Neural crest cell (in vitro differentiated cells): ENCODE results near the gene SIRT4. TPM values are rescaled to one million over a fixed set of nuclear protein-coding genes. Genes with fewer than 3 reads are reported as not detected.

Experiments used
- DNase-seq: peaks from one replicate; pipeline ENCODE4 v3.0.0; 2021; ENCODE audit warnings: low read depth, mixed read lengths, low spot score
- H3K27ac Mint-ChIP-seq: one replicate; pipeline ENCODE4 v1.8.0; 2021; ENCODE audit warnings: mild to moderate bottlenecking, mixed read lengths; ENCODE audit not compliant: unreplicated experiment
- H3K27me3 Mint-ChIP-seq: 2 replicates; pipeline ENCODE4 v1.8.0; 2021; ENCODE audit warnings: low read depth, mild to moderate bottlenecking, mixed read lengths
- H3K36me3 Mint-ChIP-seq: 2 replicates; pipeline ENCODE4 v1.8.0; 2021; ENCODE audit warnings: low read depth, mild to moderate bottlenecking, mixed read lengths
- H3K4me1 Mint-ChIP-seq: 2 replicates; pipeline ENCODE4 v1.8.0; 2021; ENCODE audit warnings: mixed read lengths
- H3K4me3 Mint-ChIP-seq: one replicate; pipeline ENCODE4 v1.8.0; 2021; ENCODE audit warnings: mild to moderate bottlenecking, mixed read lengths
- H3K9me3 Mint-ChIP-seq: 2 replicates; pipeline ENCODE4 v1.8.0; 2021; ENCODE audit warnings: mixed read lengths
- CTCF ChIP-seq: fragments of 200-600 bp; sonication (generic); conservative IDR thresholded peaks from 2 replicates; pipeline ENCODE4 v1.5.0; 2021; ENCODE audit warnings: antibody characterized with exemption, mild to moderate bottlenecking
- total RNA-seq: library from RNA; stranded (reverse); gene quantifications from 2 replicates; pipeline ENCODE4 v1.2.1, GENCODE V29; 2021

SIRT4 gene
- total RNA-seq, 1 donor from 2014 or later, result 1.7 TPM

GRCh38 chr12:120343039-120343537 is 41.0 kb downstream of the SIRT4 start:
- peaks cover 14% of the 10 kb centered on the region for H3K4me1 Mint-ChIP-seq
- no peak for TF ChIP-seq CTCF
- peaks cover 5% of the 10 kb centered on the region for H3K9me3 Mint-ChIP-seq
- no peak for DNase-seq
- H3K4me3 Mint-ChIP-seq, result peak overlapping the region; percentile 23
- peaks cover 2% of the 10 kb centered on the region for H3K27me3 Mint-ChIP-seq
- H3K27ac Mint-ChIP-seq, result no peak overlapping the region
- peaks cover 13% of the 10 kb centered on the region for H3K36me3 Mint-ChIP-seq

- no peak for DNase-seq
- peaks cover 14% of the 10 kb centered on the region for H3K4me1 Mint-ChIP-seq
- peaks cover 2% of the 10 kb centered on the region for H3K27me3 Mint-ChIP-seq
- H3K27ac Mint-ChIP-seq, result no peak overlapping the region
- H3K36me3 Mint-ChIP-seq, result peaks cover 12% of the 10 kb centered on the region
- TF ChIP-seq CTCF, result no peak
- peak overlapping the region; percentile 23 for H3K4me3 Mint-ChIP-seq
- peaks cover 3% of the 10 kb centered on the region for H3K9me3 Mint-ChIP-seq
Observed at GRCh38 chr12:120343692-120344091, 41.6 kb downstream of the SIRT4 start.

- Mint-ChIP-seq H3K27ac (no peak overlapping the region), H3K9me3 (no peaks in the 10 kb centered on the region), H3K36me3 (peaks cover 9% of the 10 kb centered on the region), H3K4me3 (no peak overlapping the region), H3K4me1 (peaks cover 13% of the 10 kb centered on the region), H3K27me3 (no peaks in the 10 kb centered on the region)
- TF ChIP-seq CTCF, result no peak
- no peak for DNase-seq
Observed at GRCh38 chr12:120346031-120346430, 43.9 kb downstream of the SIRT4 start.

GRCh38 chr12:120346681-120347080 is 44.6 kb downstream of the SIRT4 start:
- no peak overlapping the region for H3K27ac Mint-ChIP-seq

GRCh38 chr12:120347766-120348165 is 45.6 kb downstream of the SIRT4 start:
- Mint-ChIP-seq H3K27me3 (no peaks in the 10 kb centered on the region), H3K4me1 (peaks cover 7% of the 10 kb centered on the region), H3K36me3 (peaks cover 15% of the 10 kb centered on the region), H3K9me3 (no peaks in the 10 kb centered on the region), H3K4me3 (no peak overlapping the region), H3K27ac (no peak overlapping the region)
- TF ChIP-seq CTCF, result no peak
- DNase-seq, result no peak

More at GRCh38 chr12:120346681-120347080, 44.6 kb downstream of the SIRT4 start:
- H3K4me3 Mint-ChIP-seq, result peak overlapping the region; percentile 75
- H3K9me3 Mint-ChIP-seq, result no peaks in the 10 kb centered on the region
- peaks cover 9% of the 10 kb centered on the region for H3K36me3 Mint-ChIP-seq
- no peaks in the 10 kb centered on the region for H3K27me3 Mint-ChIP-seq
- peaks cover 7% of the 10 kb centered on the region for H3K4me1 Mint-ChIP-seq
- peak; percentile 46 for TF ChIP-seq CTCF
- DNase-seq, result no peak
